ENCODE data around the gene CABLES1. TPM values are rescaled to one million over a fixed set of nuclear protein-coding genes. Genes with fewer than 3 reads are reported as not detected.
A peak's percentile ranks its signal among the peaks of the same experiment; 100 is the strongest.
"Not testable (repeated sequence)": the region's sequence is repeated elsewhere in the genome, so short reads cannot be mapped to it uniquely, and the experiment has no call there.

Gene CABLES1
- total RNA-seq, 1 donor from 2014 or later = 2.3 TPM

DNA sequence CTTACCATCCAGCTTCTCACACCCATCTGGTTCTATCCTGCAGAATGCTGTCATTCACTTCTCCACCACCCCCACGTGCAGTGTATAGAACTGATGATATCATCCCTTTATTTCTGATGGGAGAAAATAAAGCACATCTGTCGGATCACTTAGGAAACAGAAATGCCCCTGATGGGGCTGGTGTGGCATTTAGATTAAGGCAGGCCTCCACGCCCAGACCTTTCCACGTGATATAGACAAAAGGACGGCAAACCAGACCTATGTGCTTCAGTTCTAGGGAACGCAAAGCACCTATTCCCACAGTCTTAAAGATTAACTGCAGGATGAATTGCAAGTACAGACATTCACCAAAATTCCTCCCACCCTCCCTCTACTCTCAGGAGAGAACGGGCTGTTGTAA lies 27.6 kb upstream of the CABLES1 start:
- no peak overlapping the region for H3K4me3 Mint-ChIP-seq
- H3K4me1 Mint-ChIP-seq = peaks cover 19% of the 10 kb centered on the region
- DNase-seq (ENCODE audit: low read depth, low spot score) = no peak
- no peaks in the 10 kb centered on the region for H3K36me3 Mint-ChIP-seq (ENCODE audit: low read depth)
- H3K27ac Mint-ChIP-seq (ENCODE audit: unreplicated experiment) = peak overlapping the region; percentile 37
- H3K9me3 Mint-ChIP-seq = peaks cover 5% of the 10 kb centered on the region
- H3K27me3 Mint-ChIP-seq (ENCODE audit: low read depth) = peaks cover 3% of the 10 kb centered on the region
- TF ChIP-seq, protein P1, sequence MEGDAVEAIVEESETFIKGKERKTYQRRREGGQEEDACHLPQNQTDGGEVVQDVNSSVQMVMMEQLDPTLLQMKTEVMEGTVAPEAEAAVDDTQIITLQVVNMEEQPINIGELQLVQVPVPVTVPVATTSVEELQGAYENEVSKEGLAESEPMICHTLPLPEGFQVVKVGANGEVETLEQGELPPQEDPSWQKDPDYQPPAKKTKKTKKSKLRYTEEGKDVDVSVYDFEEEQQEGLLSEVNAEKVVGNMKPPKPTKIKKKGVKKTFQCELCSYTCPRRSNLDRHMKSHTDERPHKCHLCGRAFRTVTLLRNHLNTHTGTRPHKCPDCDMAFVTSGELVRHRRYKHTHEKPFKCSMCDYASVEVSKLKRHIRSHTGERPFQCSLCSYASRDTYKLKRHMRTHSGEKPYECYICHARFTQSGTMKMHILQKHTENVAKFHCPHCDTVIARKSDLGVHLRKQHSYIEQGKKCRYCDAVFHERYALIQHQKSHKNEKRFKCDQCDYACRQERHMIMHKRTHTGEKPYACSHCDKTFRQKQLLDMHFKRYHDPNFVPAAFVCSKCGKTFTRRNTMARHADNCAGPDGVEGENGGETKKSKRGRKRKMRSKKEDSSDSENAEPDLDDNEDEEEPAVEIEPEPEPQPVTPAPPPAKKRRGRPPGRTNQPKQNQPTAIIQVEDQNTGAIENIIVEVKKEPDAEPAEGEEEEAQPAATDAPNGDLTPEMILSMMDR (conservative IDR thresholded peaks at IDR 0.05) = no peak

DNA sequence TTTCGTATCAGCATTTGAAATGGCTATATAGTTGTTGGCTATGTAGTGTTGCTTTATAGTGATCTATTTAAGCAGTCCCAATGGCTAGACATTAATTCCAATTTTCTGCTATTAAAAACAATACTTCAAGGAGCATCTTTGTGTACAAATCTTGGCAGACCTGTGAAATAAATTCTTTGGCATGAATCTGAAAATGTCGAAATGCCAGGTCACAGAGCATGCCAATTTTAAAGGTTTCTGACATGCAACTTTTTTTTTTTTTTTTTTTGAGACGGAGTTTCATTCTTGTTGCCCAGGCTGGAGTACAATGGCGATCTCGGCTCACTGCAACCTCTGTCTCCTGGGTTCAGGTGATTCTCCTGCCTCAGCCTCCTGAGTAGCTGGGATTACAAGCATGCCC lies 26.8 kb upstream of the CABLES1 start:
- H3K9me3 Mint-ChIP-seq = peaks cover 5% of the 10 kb centered on the region
- TF ChIP-seq, protein P1 (conservative IDR thresholded peaks at IDR 0.05) = no peak
- peaks cover 3% of the 10 kb centered on the region for H3K27me3 Mint-ChIP-seq (ENCODE audit: low read depth)
- no peak for DNase-seq (ENCODE audit: low read depth, low spot score)
- H3K27ac Mint-ChIP-seq (ENCODE audit: unreplicated experiment) = no peak overlapping the region
- H3K4me3 Mint-ChIP-seq = no peak overlapping the region
- peaks cover 20% of the 10 kb centered on the region for H3K4me1 Mint-ChIP-seq
- no peaks in the 10 kb centered on the region for H3K36me3 Mint-ChIP-seq (ENCODE audit: low read depth)

DNA sequence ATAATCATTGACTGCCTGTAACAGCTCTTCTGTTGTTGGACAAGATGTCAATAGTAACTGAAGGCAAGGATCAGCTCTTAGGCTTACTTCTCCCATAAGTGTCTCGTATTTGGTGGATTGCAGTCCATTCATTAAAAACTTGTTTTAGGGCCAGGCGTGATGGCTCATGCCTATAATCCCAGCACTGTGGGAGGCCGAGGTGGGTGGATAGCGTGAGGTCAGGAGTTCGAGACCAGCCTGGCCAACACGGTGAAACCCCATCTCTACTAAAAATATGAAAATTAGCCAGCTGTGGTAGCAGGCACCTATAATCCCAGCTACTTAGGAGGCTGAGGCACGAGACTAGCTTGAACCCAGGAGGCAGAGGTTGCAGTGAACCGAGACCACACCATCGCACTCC lies 26.1 kb upstream of the CABLES1 start:
- not testable (repeated sequence) for H3K4me3 Mint-ChIP-seq; DNase-seq (ENCODE audit: low read depth, low spot score); H3K27me3 Mint-ChIP-seq (ENCODE audit: low read depth); H3K27ac Mint-ChIP-seq (ENCODE audit: unreplicated experiment); H3K36me3 Mint-ChIP-seq (ENCODE audit: low read depth); H3K9me3 Mint-ChIP-seq
- H3K4me1 Mint-ChIP-seq = peaks cover 25% of the 10 kb centered on the region

DNA sequence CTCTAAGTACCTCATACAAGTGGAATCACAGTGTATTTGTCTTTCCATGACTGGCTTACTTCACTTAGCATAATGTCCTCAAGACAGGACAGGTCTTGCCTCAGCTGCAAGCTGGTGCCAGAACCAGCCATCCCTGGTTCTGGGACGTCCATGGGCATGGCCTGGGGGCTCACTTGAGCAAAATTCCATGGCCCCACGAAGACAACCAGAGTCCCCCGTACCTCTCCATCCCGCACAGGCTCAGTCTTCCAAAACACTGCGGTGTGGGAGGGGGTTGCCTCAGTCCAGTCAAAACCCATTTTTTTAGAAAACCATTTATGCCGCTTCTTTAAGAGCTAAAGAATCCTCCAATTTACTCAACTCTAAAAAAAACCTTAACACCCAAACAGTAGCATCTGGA lies 21.7 kb upstream of the CABLES1 start:
- TF ChIP-seq, protein P1 (conservative IDR thresholded peaks at IDR 0.05) = no peak
- H3K4me3 Mint-ChIP-seq = no peak overlapping the region
- H3K36me3 Mint-ChIP-seq (ENCODE audit: low read depth) = no peaks in the 10 kb centered on the region
- no peak for DNase-seq (ENCODE audit: low read depth, low spot score)
- peaks cover 20% of the 10 kb centered on the region for H3K4me1 Mint-ChIP-seq
- H3K9me3 Mint-ChIP-seq = peaks cover 5% of the 10 kb centered on the region
- no peak overlapping the region for H3K27ac Mint-ChIP-seq (ENCODE audit: unreplicated experiment)
- H3K27me3 Mint-ChIP-seq (ENCODE audit: low read depth) = peaks cover 3% of the 10 kb centered on the region

DNA sequence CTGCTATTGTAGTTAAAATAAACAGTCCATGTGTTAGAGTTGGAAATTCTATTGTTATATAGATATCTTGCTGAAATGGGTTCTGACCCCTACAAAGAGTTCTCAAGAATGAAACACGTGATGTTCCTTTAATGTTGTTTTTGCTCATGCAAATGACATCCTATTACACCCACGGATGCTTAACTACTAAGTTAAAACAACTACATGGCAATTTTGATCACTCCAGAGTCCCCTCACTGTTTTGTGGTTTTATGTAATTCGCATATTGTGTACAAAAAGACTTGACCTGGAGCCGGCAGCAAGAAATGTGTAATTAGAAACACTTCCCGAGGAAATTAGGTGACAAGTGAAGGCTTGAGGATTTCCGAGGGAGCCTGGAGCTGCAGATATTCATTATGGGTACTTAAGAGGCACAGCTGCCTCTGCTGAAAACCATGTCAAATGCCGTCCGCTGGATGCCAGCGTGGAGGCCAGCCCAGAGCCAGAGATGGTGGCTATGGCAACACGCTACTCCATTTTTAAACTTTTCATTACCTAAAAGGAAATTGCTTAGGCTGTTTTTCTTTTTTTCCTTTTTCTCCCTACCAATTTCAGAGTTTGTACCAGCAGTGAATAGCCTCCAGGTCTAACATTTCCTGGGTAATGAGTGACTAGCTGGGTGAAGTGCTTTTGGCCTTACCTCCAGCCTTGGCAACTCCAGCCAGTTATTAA lies 21.0 kb upstream of the CABLES1 start:
- TF ChIP-seq, protein P1 (conservative IDR thresholded peaks at IDR 0.05) = no peak
- H3K36me3 Mint-ChIP-seq (ENCODE audit: low read depth) = no peaks in the 10 kb centered on the region
- H3K27me3 Mint-ChIP-seq (ENCODE audit: low read depth) = peaks cover 3% of the 10 kb centered on the region
- peaks cover 5% of the 10 kb centered on the region for H3K9me3 Mint-ChIP-seq
- no peak overlapping the region for H3K4me3 Mint-ChIP-seq
- H3K27ac Mint-ChIP-seq (ENCODE audit: unreplicated experiment) = no peak overlapping the region
- H3K4me1 Mint-ChIP-seq = peaks cover 20% of the 10 kb centered on the region
- no peak for DNase-seq (ENCODE audit: low read depth, low spot score)

DNA sequence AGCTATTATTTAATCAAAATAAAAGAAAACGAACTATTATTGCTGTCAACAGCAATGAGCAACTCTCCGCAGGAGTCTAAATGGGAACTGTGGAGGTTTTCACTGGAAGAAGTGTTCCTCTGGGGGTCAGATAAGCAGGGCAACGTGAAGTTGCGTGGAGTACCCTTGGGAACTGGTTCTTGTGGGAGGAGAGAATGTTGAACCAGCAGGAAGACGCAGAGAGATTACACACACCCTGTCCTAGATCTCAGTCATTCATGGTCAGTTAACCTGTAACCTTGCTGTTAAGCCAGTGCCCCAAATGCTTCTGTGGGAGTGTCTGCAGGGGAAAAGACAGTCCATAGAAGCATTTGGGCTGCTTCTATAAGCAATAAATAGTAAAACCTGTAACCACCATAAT lies 20.4 kb upstream of the CABLES1 start:
- H3K36me3 Mint-ChIP-seq (ENCODE audit: low read depth) = no peaks in the 10 kb centered on the region
- peaks cover 5% of the 10 kb centered on the region for H3K9me3 Mint-ChIP-seq
- peaks cover 6% of the 10 kb centered on the region for H3K27me3 Mint-ChIP-seq (ENCODE audit: low read depth)
- no peak overlapping the region for H3K27ac Mint-ChIP-seq (ENCODE audit: unreplicated experiment)
- H3K4me1 Mint-ChIP-seq = peaks cover 20% of the 10 kb centered on the region
- TF ChIP-seq, protein P1 (conservative IDR thresholded peaks at IDR 0.05) = no peak
- no peak overlapping the region for H3K4me3 Mint-ChIP-seq
- no peak for DNase-seq (ENCODE audit: low read depth, low spot score)

All from neural crest cell (in vitro differentiated cells).